ENCODE results near the gene ZNF750.

- TF ChIP-seq CTCF (IDR thresholded peaks at IDR 0.05) (no peak), POLR2A (IDR thresholded peaks at IDR 0.05) (no peak)
Observed at GRCh38 chr17:82830249-82830661, 9.6 kb downstream of the ZNF750 start.

Measured in lower leg skin (tissue), 3 donors.